HG02763 (cell line): Measurements from ENCODE around the gene PGM2.
"Not testable (repeated sequence)": the region's sequence is repeated elsewhere in the genome, so short reads cannot be mapped to it uniquely, and the experiment has no call there.

Experiments
- ATAC-seq: cut with Tn5 transposase; IDR thresholded peaks from one replicate; pipeline ENCODE4 v1.9.1; 2021; ENCODE audit warnings: mild to moderate bottlenecking, moderate library complexity; ENCODE audit not compliant: unreplicated experiment

The PGM2 gene

GRCh38 chr4:37816719-37817118, 9.8 kb upstream of the PGM2 start:
- ATAC-seq = no peak

- no peak for ATAC-seq
These were observed 7.7 kb upstream of the PGM2 start for GRCh38 chr4:37818752-37819151.

- ATAC-seq = not testable (repeated sequence)
These were observed 6.0 kb upstream of the PGM2 start for GRCh38 chr4:37820458-37820857.

- ATAC-seq = no peak
These were observed 4.4 kb upstream of the PGM2 start for GRCh38 chr4:37821953-37822605.

GRCh38 chr4:37825501-37825900, 985 bp upstream of the PGM2 start:
- not testable (repeated sequence) for ATAC-seq

- peak; percentile 1 for ATAC-seq
These were observed 555 bp upstream of the PGM2 start for GRCh38 chr4:37825968-37826294.

- ATAC-seq = peak; percentile 30
These were observed 672 bp downstream of the PGM2 start for GRCh38 chr4:37827030-37827685.

- no peak for ATAC-seq
These were observed 1.4 kb downstream of the PGM2 start for GRCh38 chr4:37827802-37828321.

GRCh38 chr4:37828843-37829242, 2.4 kb downstream of the PGM2 start:
- no peak for ATAC-seq

GRCh38 chr4:37830640-37831039, 4.2 kb downstream of the PGM2 start:
- no peak for ATAC-seq

- no peak for ATAC-seq
These were observed 8.5 kb downstream of the PGM2 start for GRCh38 chr4:37835031-37835430.

- ATAC-seq = no peak
These were observed 9.3 kb downstream of the PGM2 start for GRCh38 chr4:37835806-37836205.

GRCh38 chr4:37836274-37836673, 9.8 kb downstream of the PGM2 start:
- ATAC-seq = no peak

- no peak for ATAC-seq
These were observed 10.5 kb downstream of the PGM2 start for GRCh38 chr4:37836838-37837440.

- no peak for ATAC-seq
These were observed 11.0 kb downstream of the PGM2 start for GRCh38 chr4:37837446-37837845.

GRCh38 chr4:37839426-37839825, 12.9 kb downstream of the PGM2 start:
- no peak for ATAC-seq

GRCh38 chr4:37844204-37844603, 17.7 kb downstream of the PGM2 start:
- no peak for ATAC-seq

- ATAC-seq = no peak
These were observed 18.7 kb downstream of the PGM2 start for GRCh38 chr4:37845201-37845600.

GRCh38 chr4:37847311-37847884, 20.9 kb downstream of the PGM2 start:
- ATAC-seq = no peak

- ATAC-seq = no peak
These were observed 25.9 kb downstream of the PGM2 start for GRCh38 chr4:37852376-37852775.

GRCh38 chr4:37858112-37858511, 31.6 kb downstream of the PGM2 start:
- ATAC-seq = no peak

- no peak for ATAC-seq
These were observed 32.4 kb downstream of the PGM2 start for GRCh38 chr4:37858872-37859271.
